Psoas muscle (tissue), 8 donors: ENCODE measurements around the gene TMEM213. TPM values are rescaled to one million over a fixed set of nuclear protein-coding genes. Genes with fewer than 3 reads are reported as not detected.

Source experiments
- ATAC-seq, 4 donors: fragments of 200-7000 bp; cut with Tn5 transposase; one replicate each; pipeline ENCODE4 v1.9.1; 2020; ENCODE audit warnings: moderate library complexity in 3 of 4, mild to moderate bottlenecking in 2 of 4
- DNase-seq, 2 donors: peaks; one replicate each; pipeline ENCODE4 v3.0.0-alpha.2; 2020
- H3K27ac ChIP-seq: fragments of 200-600 bp; one replicate; pipeline ENCODE4 v1.8.0; 2022
- H3K27me3 ChIP-seq, 3 donors: fragments of 200-600 bp in 1 of 3; one replicate each; pipeline versions ENCODE4 v1.6.1 to v1.8.0; 2013 to 2022; ENCODE audit warnings: low read length in 2 of 3, mild to moderate bottlenecking in 2 of 3, moderate library complexity in 1 of 3; ENCODE audit not compliant: insufficient read depth in 3 of 3
- H3K36me3 ChIP-seq, 2 donors: fragments of 200-600 bp in 1 of 2; one replicate each; pipeline versions ENCODE4 v1.6.1 to v1.8.0; 2013 to 2022; ENCODE audit warnings: low read depth in 1 of 2, mild to moderate bottlenecking in 1 of 2, moderate library complexity in 1 of 2; ENCODE audit not compliant: insufficient read depth in 1 of 2
- H3K4me1 ChIP-seq: fragments of 200-600 bp; one replicate; pipeline ENCODE4 v1.8.0; 2022
- H3K4me3 ChIP-seq: fragments of 200-600 bp; one replicate; pipeline ENCODE4 v1.8.0; 2022; ENCODE audit warnings: mild to moderate bottlenecking
- H3K9me3 ChIP-seq: fragments of 200-600 bp; one replicate; pipeline ENCODE4 v1.8.0; 2022
- CTCF ChIP-seq: fragments of 200-600 bp; IDR thresholded peaks from one replicate; pipeline ENCODE4 v1.8.0; 2022; ENCODE audit warnings: antibody characterized with exemption
- WGBS, 3 donors: extraction: QIAGEN DNeasy Blood & Tissue Kit; methylation state at CpG; one replicate each; pipeline versions ENCODE4 v1.1.6 to v1.1.7; 2013; 5-methylcytosine and 5-hydroxymethylcytosine counted together
- intact Hi-C, 2 donors: fragments of 100-400 bp; cut with DNase I; formaldehyde crosslinking; loops; one replicate each; pipeline versions ENCODE4 v1.11.0 to v1.14.2; 2022
- polyA plus RNA-seq, 3 donors: library from polyadenylated mRNA; stranded (reverse); fragments of 200-250 nt; gene quantifications; one replicate each; pipeline ENCODE4 v1.2.3, GENCODE V29; 2013
- total RNA-seq, 4 donors: library from RNA; stranded (reverse); fragmentation: NEBNext Ultra II Directional in 2 of 4; extraction: Animal tissue kit (Norgen Biotek cat#: 25700) in 2 of 4; gene quantifications; one replicate each; pipeline versions ENCODE4 v1.2.1 to v1.2.4, GENCODE V29; 2021 to 2023
- donor health status: healthy with polysubstance abuse.
- donor health status: DM: no; HTN: no; CAD: no; lungs with moderate emphysema.
- donor health status: Bipolar disorder and iron deficiency.
- donor health status: healthy.
- donor health status: DM: yes; HTN: yes; CAD: no.
- donor health status: DM: no; HTN: no; CAD: no.
- donor health status: DM: no; HTN: no; CAD: no.
- donor health status: DM: yes; HTN: yes; CAD: no.

TMEM213 gene
- total and polyA plus RNA-seq, 7 donors: not detected

DNA sequence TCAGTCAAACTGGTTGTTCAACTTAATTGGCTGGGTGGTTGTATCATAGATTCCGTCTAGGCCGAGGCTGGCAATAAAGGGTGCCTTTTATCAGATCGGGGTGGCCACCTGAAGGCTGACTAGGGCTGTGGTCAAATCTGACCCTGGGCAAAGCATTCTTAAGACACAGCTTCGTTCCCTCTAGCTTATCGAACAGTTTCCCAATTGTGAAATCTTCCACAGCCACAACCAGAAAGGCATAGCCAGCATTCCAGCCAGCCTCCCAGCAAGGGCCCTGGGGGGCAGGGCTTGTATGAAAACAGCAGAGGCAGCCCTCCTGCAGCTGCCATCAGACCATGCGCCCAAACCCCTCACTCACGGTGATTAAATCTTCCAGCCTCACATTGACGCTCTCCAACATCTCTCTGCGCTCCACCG is 42.5 kb upstream of the TMEM213 start:
- TF ChIP-seq CTCF: no peak
- intact Hi-C loops: no loop called here
- H3K4me1 ChIP-seq: no peaks in the 10 kb centered on the region
- no peak overlapping the region for H3K27ac ChIP-seq
- ATAC-seq (no peak), DNase-seq (no peak)
- no peak overlapping the region for H3K4me3 ChIP-seq
- H3K9me3 ChIP-seq: no peaks in the 10 kb centered on the region
- 50 to 62% (median 52%) methylated on average over 10 of the region's 10 CpGs for WGBS, 3 donors
- H3K36me3 ChIP-seq: no peaks in the 10 kb centered on the region
- no peaks in the 10 kb centered on the region for H3K27me3 ChIP-seq

DNA sequence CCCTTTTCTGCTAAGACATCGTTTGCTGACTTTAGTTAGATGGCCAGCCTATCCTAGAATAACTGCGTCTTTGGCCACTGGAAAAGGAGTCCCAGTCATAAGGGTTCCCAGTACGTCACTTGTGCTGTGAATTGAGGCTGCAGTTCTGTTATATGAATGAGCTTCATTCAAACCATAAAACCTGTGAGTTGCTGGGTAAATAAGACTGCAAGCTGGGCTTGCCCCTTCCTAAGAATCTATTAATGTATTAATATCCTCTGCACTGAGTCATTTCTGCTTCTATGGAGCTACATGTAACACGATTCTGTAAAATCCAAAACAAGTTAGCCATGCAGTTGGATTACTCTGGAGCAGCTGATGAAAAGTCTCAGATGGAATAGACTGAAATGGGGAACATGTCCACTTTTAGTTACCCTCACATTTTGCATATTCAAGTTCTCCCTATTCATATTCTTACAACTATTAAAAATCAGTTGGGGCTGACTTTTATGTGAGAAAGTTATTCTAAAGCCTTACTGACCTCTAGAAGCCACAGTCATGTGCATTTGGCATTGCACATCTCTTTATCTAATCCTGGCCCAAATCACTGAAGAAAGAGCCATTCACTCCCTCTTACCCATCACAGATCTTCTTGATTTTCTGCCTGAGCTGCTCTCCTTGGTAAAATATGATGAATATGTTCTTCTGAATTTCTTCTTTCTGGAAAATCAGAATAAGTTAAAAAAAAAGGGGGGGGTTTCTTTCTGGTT is 41.8 kb upstream of the TMEM213 start:
- H3K9me3 ChIP-seq: no peaks in the 10 kb centered on the region
- H3K4me3 ChIP-seq: no peak overlapping the region
- no peak overlapping the region for H3K27ac ChIP-seq
- ATAC-seq: no peak
- TF ChIP-seq CTCF: no peak
- 43 to 58% (median 44%) methylated on average over 4 of the region's 4 CpGs for WGBS, 3 donors
- H3K27me3 ChIP-seq: no peaks in the 10 kb centered on the region
- intact Hi-C loops: no loop called here
- H3K4me1 ChIP-seq: no peaks in the 10 kb centered on the region
- DNase-seq: no peak
- no peaks in the 10 kb centered on the region for H3K36me3 ChIP-seq

DNA sequence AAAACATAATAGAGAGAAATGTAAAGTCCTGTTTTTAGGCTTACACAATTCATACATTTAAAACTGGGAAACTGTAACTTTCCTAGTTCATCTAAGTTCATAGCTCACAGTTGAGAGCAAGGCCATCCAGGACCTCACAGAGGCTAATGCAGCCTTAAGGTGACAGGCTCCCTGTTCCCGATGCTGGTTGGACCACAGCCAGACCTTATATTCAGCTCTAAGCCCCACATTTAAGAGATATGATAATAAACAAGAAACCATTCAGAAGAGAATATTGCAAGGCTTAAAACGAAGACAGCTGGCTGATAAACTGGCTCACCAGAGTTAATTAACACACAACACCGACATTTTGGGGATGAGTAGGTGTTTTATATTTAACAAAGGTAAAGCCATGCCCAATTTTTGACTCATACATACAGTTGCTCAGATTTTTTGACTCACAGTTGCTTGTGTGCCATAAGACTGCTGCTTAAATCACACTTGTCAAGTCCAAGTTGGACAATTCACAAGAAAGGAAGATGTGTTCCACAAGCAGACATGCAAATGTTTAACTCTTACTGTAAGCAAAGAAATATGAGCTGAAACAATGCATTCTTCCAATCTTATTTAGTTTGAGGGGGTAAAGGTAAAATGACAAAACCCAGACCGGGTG is 41.1 kb upstream of the TMEM213 start:
- Histone ChIP-seq H3K4me3 (no peak overlapping the region), H3K27me3 (no peaks in the 10 kb centered on the region), H3K4me1 (no peaks in the 10 kb centered on the region), H3K9me3 (no peaks in the 10 kb centered on the region), H3K27ac (no peak overlapping the region), H3K36me3 (no peaks in the 10 kb centered on the region)
- no peak for ATAC-seq
- 43 to 57% (median 50%) methylated on average over 4 of the region's 4 CpGs for WGBS, 3 donors
- TF ChIP-seq CTCF: no peak
- no peak for DNase-seq
- intact Hi-C loops: no loop called here

GRCh38 chr7:138768241-138768640 is 29.6 kb upstream of the TMEM213 start:
- no peaks in the 10 kb centered on the region for H3K9me3 ChIP-seq
- DNase-seq: no peak
- H3K4me3 ChIP-seq: no peak overlapping the region
- H3K27ac ChIP-seq: no peak overlapping the region
- no peaks in the 10 kb centered on the region for H3K36me3 ChIP-seq
- ATAC-seq: no peak
- intact Hi-C loops: no loop called here
- H3K27me3 ChIP-seq: no peaks in the 10 kb centered on the region
- H3K4me1 ChIP-seq: no peaks in the 10 kb centered on the region
- TF ChIP-seq CTCF: no peak
- 0 to 43% (median 26%) methylated on average over 2 of the region's 2 CpGs for WGBS, 3 donors
